ENCODE measurements around the gene PCDHGB2. TPM values are rescaled to one million over a fixed set of nuclear protein-coding genes. Genes with fewer than 3 reads are reported as not detected.
"Not testable (repeated sequence)": the region's sequence is repeated elsewhere in the genome, so short reads cannot be mapped to it uniquely, and the experiment has no call there.

Gene PCDHGB2
- total and polyA plus RNA-seq, 4 donors: 0.38 to 11.7 (median 3.8) TPM

GRCh38 chr5:141387557-141388311 lies 27.9 kb downstream of the PCDHGB2 start, which contains the start of gene PCDHGB4:
Gene PCDHGB4 (plus strand): TSS chr5:141387698. CDS start chr5:141387885, 187 bp downstream.
- ATAC-seq (ENCODE audit: low FRiP score); intact Hi-C loops (cut with DNase I); H3K27me3 ChIP-seq (ENCODE audit: control insufficient read depth in 1 of 2, insufficient read depth in 2 of 2, low read length in 1 of 2); H3K4me1 ChIP-seq (ENCODE audit: control insufficient read depth in 1 of 2, insufficient read depth in 2 of 2, low read length in 2 of 2); H3K36me3 ChIP-seq (ENCODE audit: control insufficient read depth in 1 of 2, insufficient read depth in 2 of 2, low read length in 1 of 2); H3K27ac ChIP-seq (ENCODE audit: low read depth in 1 of 2, low read length in 2 of 2); H3K4me3 ChIP-seq (ENCODE audit: low read length in 2 of 2): not testable (repeated sequence)
- H3K9me3 ChIP-seq (ENCODE audit: control insufficient read depth, low read length): peaks cover 36% of the 10 kb centered on the region
- WGBS, 2 donors: 7 to 12% methylated on average over 17 to 22 of the region's 40 CpGs
- peak in 1 of 2 donors; percentile 74 for DNase-seq

GRCh38 chr5:141388661-141389060 lies 28.9 kb downstream of the PCDHGB2 start:
- peaks cover 36% of the 10 kb centered on the region for H3K9me3 ChIP-seq (ENCODE audit: control insufficient read depth, low read length)
- DNase-seq (no peak), ATAC-seq (ENCODE audit: low FRiP score) (no peak)
- H3K4me3 ChIP-seq (ENCODE audit: low read length in 2 of 2): no peak overlapping the region
- no peak overlapping the region for H3K27ac ChIP-seq (ENCODE audit: low read depth in 1 of 2, low read length in 2 of 2)
- no peaks in the 10 kb centered on the region for H3K36me3 ChIP-seq (ENCODE audit: control insufficient read depth in 1 of 2, insufficient read depth in 2 of 2, low read length in 1 of 2)
- no peaks in the 10 kb centered on the region for H3K4me1 ChIP-seq (ENCODE audit: control insufficient read depth in 1 of 2, insufficient read depth in 2 of 2, low read length in 2 of 2)
- WGBS, 2 donors: 37 to 44% methylated on average over 10 of the region's 10 CpGs
- intact Hi-C loops (cut with DNase I): no loop called here
- H3K27me3 ChIP-seq (ENCODE audit: control insufficient read depth in 1 of 2, insufficient read depth in 2 of 2, low read length in 1 of 2): no peaks in the 10 kb centered on the region

- DNase-seq (peak in 1 of 2 donors; percentile 58), ATAC-seq (ENCODE audit: low FRiP score) (no peak)
- peaks cover 37% of the 10 kb centered on the region for H3K9me3 ChIP-seq (ENCODE audit: control insufficient read depth, low read length)
- no peaks in the 10 kb centered on the region for H3K27me3 ChIP-seq (ENCODE audit: control insufficient read depth in 1 of 2, insufficient read depth in 2 of 2, low read length in 1 of 2)
- intact Hi-C loops (cut with DNase I): no loop called here
- H3K4me3 ChIP-seq (ENCODE audit: low read length in 2 of 2): no peak overlapping the region
- H3K36me3 ChIP-seq (ENCODE audit: control insufficient read depth in 1 of 2, insufficient read depth in 2 of 2, low read length in 1 of 2): no peaks in the 10 kb centered on the region
- no peak overlapping the region for H3K27ac ChIP-seq (ENCODE audit: low read depth in 1 of 2, low read length in 2 of 2)
- WGBS, 2 donors: 24 to 32% methylated on average over 77 of the region's 77 CpGs
- H3K4me1 ChIP-seq (ENCODE audit: control insufficient read depth in 1 of 2, insufficient read depth in 2 of 2, low read length in 2 of 2): no peaks in the 10 kb centered on the region
These were observed 29.6 kb downstream of the PCDHGB2 start for GRCh38 chr5:141389153-141390042.

- H3K9me3 ChIP-seq (ENCODE audit: control insufficient read depth, low read length): peaks cover 34% of the 10 kb centered on the region
These were observed 32.8 kb downstream of the PCDHGB2 start, which contains the start of gene PCDHGA8 for GRCh38 chr5:141392429-141393198. Gene PCDHGA8 (plus strand): TSS chr5:141392633. CDS start chr5:141392814, 181 bp downstream.

GRCh38 chr5:141393267-141393666 lies 33.5 kb downstream of the PCDHGB2 start:
- intact Hi-C loops (cut with DNase I): no loop called here
- Histone ChIP-seq H3K4me1 (ENCODE audit: control insufficient read depth in 1 of 2, insufficient read depth in 2 of 2, low read length in 2 of 2) (no peaks in the 10 kb centered on the region), H3K27me3 (ENCODE audit: control insufficient read depth in 1 of 2, insufficient read depth in 2 of 2, low read length in 1 of 2) (no peaks in the 10 kb centered on the region), H3K36me3 (ENCODE audit: control insufficient read depth in 1 of 2, insufficient read depth in 2 of 2, low read length in 1 of 2) (no peaks in the 10 kb centered on the region), H3K4me3 (ENCODE audit: low read length in 2 of 2) (no peak overlapping the region), H3K27ac (ENCODE audit: low read depth in 1 of 2, low read length in 2 of 2) (no peak overlapping the region), H3K9me3 (ENCODE audit: control insufficient read depth, low read length) (peaks cover 34% of the 10 kb centered on the region)
- DNase-seq: no peak
- no peak for ATAC-seq (ENCODE audit: low FRiP score)
- 33 to 35% methylated on average over 21 of the region's 21 CpGs for WGBS, 2 donors

More at GRCh38 chr5:141392429-141393198, 32.8 kb downstream of the PCDHGB2 start, which contains the start of gene PCDHGA8:
- Histone ChIP-seq H3K27ac (ENCODE audit: low read depth in 1 of 2, low read length in 2 of 2) (no peak within 1 kb of the TSS), H3K36me3 (ENCODE audit: control insufficient read depth in 1 of 2, insufficient read depth in 2 of 2, low read length in 1 of 2) (no peaks in the 10 kb centered on the region), H3K4me3 (ENCODE audit: low read length in 2 of 2) (no peak within 1 kb of the TSS), H3K4me1 (ENCODE audit: control insufficient read depth in 1 of 2, insufficient read depth in 2 of 2, low read length in 2 of 2) (no peaks in the 10 kb centered on the region), H3K27me3 (ENCODE audit: control insufficient read depth in 1 of 2, insufficient read depth in 2 of 2, low read length in 1 of 2) (no peaks in the 10 kb centered on the region)
- 21 to 27% methylated on average over 38 of the region's 38 CpGs for WGBS, 2 donors
- DNase-seq (peak in 1 of 2 donors; percentile 67), ATAC-seq (ENCODE audit: low FRiP score) (no peak)
- intact Hi-C loops (cut with DNase I): no loop called here

GRCh38 chr5:141394401-141395187 lies 34.8 kb downstream of the PCDHGB2 start:
- ATAC-seq (ENCODE audit: low FRiP score); H3K4me1 ChIP-seq (ENCODE audit: control insufficient read depth in 1 of 2, insufficient read depth in 2 of 2, low read length in 2 of 2); H3K4me3 ChIP-seq (ENCODE audit: low read length in 2 of 2); H3K36me3 ChIP-seq (ENCODE audit: control insufficient read depth in 1 of 2, insufficient read depth in 2 of 2, low read length in 1 of 2); intact Hi-C loops (cut with DNase I); H3K27ac ChIP-seq (ENCODE audit: low read depth in 1 of 2, low read length in 2 of 2); H3K27me3 ChIP-seq (ENCODE audit: control insufficient read depth in 1 of 2, insufficient read depth in 2 of 2, low read length in 1 of 2): not testable (repeated sequence)
- H3K9me3 ChIP-seq (ENCODE audit: control insufficient read depth, low read length): peaks cover 30% of the 10 kb centered on the region
- 27 to 32% methylated on average over 40 to 46 of the region's 53 CpGs for WGBS, 2 donors
- DNase-seq: peak in 1 of 2 donors; percentile 56

- H3K4me3 ChIP-seq (ENCODE audit: low read length in 2 of 2); H3K27me3 ChIP-seq (ENCODE audit: control insufficient read depth in 1 of 2, insufficient read depth in 2 of 2, low read length in 1 of 2); H3K4me1 ChIP-seq (ENCODE audit: control insufficient read depth in 1 of 2, insufficient read depth in 2 of 2, low read length in 2 of 2); H3K36me3 ChIP-seq (ENCODE audit: control insufficient read depth in 1 of 2, insufficient read depth in 2 of 2, low read length in 1 of 2); intact Hi-C loops (cut with DNase I); H3K27ac ChIP-seq (ENCODE audit: low read depth in 1 of 2, low read length in 2 of 2): not testable (repeated sequence)
- H3K9me3 ChIP-seq (ENCODE audit: control insufficient read depth, low read length): peaks cover 31% of the 10 kb centered on the region
- DNase-seq (peak in 1 of 2 donors; percentile 70), ATAC-seq (ENCODE audit: low FRiP score) (peak; percentile 74)
- WGBS, 2 donors: 7 to 8% methylated on average over 20 to 25 of the region's 43 CpGs
These were observed 38.2 kb downstream of the PCDHGB2 start, which contains the start of gene PCDHGB5 for GRCh38 chr5:141397756-141398551. Gene PCDHGB5 (plus strand): TSS chr5:141397947. CDS start chr5:141398128, 181 bp downstream.

All from aorta (tissue), 5 donors.